Sigmoid colon (tissue), 7 donors: Measurements from ENCODE around the gene VEPH1. TPM values are rescaled to one million over a fixed set of nuclear protein-coding genes. Genes with fewer than 3 reads are reported as not detected.

Experiments
- DNase-seq: peaks from one replicate; pipeline ENCODE4 v3.0.0-alpha.2; 2019
- H3K27ac ChIP-seq, 4 donors: fragments of 200-600 bp; sonication (generic); one replicate each; pipeline ENCODE4 v1.5.1; 2016 to 2019; ENCODE audit warnings: mild to moderate bottlenecking in 1 of 4
- H3K27me3 ChIP-seq, 3 donors: fragments of 200-600 bp; sonication (generic); one replicate each; pipeline ENCODE4 v1.5.1; 2019; ENCODE audit warnings: mild to moderate bottlenecking in 1 of 3
- H3K36me3 ChIP-seq, 4 donors: fragments of 200-600 bp; sonication (generic); one replicate each; pipeline ENCODE4 v1.5.1; 2016 to 2019
- H3K4me1 ChIP-seq, 4 donors: fragments of 200-600 bp; sonication (generic); one replicate each; pipeline ENCODE4 v1.5.1; 2017 to 2019
- H3K4me3 ChIP-seq, 4 donors: fragments of 200-600 bp; sonication (generic); one replicate each; pipeline ENCODE4 v1.5.1; 2017 to 2019; ENCODE audit warnings: mild to moderate bottlenecking in 2 of 4, moderate library complexity in 1 of 4
- H3K9me3 ChIP-seq, 4 donors: fragments of 200-600 bp in 3 of 4; sonication (generic) in 3 of 4; one replicate each; pipeline versions ENCODE4 v1.5.1 to v1.6.1; 2013 to 2019
- EP300 ChIP-seq, 4 donors: sonication (generic); formaldehyde crosslinking; IDR thresholded peaks; one replicate each; pipeline ENCODE4 v1.6.1; 2017; ENCODE audit warnings: antibody characterized with exemption in 4 of 4
- POLR2A ChIP-seq, 2 donors: fragments of 450-650 bp; IDR thresholded peaks; one replicate each; pipeline ENCODE4 v1.6.1; 2016; ENCODE audit warnings: antibody characterized with exemption in 2 of 2, mild to moderate bottlenecking in 2 of 2, moderate library complexity in 2 of 2
- POLR2AphosphoS5 ChIP-seq, 4 donors: sonication (generic); formaldehyde crosslinking; IDR thresholded peaks; one replicate each; pipeline ENCODE4 v1.6.1; 2017; ENCODE audit warnings: antibody characterized with exemption in 4 of 4
- WGBS, 2 donors: extraction: QIAGEN DNeasy Blood & Tissue Kit; methylation state at CpG; one replicate each; pipeline ENCODE4 v1.1.7; 2013; 5-methylcytosine and 5-hydroxymethylcytosine counted together
- intact Hi-C: fragments of 100-400 bp; cut with DNase I; formaldehyde crosslinking; loops from one replicate; pipeline ENCODE4 v1.15.1; 2023
- polyA plus RNA-seq, 3 donors: library from polyadenylated mRNA; stranded (reverse); fragments of 200-250 nt; gene quantifications; one replicate each; pipeline ENCODE4 v1.2.3, GENCODE V29; 2013
- total RNA-seq, 4 donors: library from RNA; depleted of rRNA; stranded (reverse); fragments of >200 nt; gene quantifications; one replicate each; pipeline ENCODE4 v1.1.0, GENCODE V29; 2016
- TF ChIP-seq, protein P1 (sequence below), 4 experiments: fragments of 450-650 bp in 3 of 4; fragments of 200-600 bp in 1 of 4; IDR thresholded peaks; one replicate each; pipeline ENCODE4 v1.5.1; 2016 to 2019; ENCODE audit warnings: antibody characterized with exemption in 4 of 4, mild to moderate bottlenecking in 3 of 4, moderate library complexity in 2 of 4
- donor health status: healthy with polysubstance abuse.
- donor health status: Bipolar disorder and iron deficiency.
- donor health status: healthy.

Gene VEPH1
- total and polyA plus RNA-seq, 7 donors = 0.14 to 1.8 (median 0.87) TPM; not detected in 1

DNA sequence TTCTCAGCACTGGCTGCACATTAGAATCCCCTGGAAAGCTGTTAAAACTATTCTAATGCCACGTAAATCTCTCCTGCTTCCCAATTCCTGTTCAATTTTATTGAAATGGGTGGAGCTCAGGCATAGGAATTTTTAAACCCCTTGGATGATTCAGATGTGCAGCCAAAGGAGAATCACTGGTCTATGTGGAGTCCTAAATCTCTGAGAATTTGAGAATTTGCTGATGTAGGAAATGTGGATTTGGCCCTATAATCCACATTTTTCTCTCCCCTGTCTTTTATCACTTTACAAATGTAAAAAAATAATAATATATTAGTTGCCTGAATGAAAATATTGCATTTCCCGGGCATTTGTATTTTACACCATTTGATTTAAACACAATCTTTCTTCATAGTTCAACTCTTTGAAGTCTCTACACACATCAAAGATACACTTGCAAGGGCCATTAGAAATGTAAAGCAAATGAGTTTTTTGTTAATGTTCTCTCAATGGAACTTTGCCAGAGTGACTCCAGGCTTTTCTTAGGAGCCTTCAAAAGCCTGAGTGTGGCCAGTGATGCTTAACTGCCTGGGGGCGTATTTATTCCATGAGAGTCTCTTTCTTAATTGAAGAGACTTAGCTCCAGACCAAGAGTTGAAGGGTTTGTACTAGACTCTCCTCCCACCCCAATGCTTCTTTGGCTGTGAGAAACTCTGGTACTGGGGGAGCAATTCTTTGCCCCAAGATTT, 115.3 kb downstream of the VEPH1 start:
- Histone ChIP-seq H3K36me3 (no peaks in the 10 kb centered on the region), H3K4me3 (no peak overlapping the region), H3K4me1 (no peaks in the 10 kb centered on the region), H3K27ac (no peak overlapping the region), H3K9me3 (no peaks in the 10 kb centered on the region), H3K27me3 (no peaks in the 10 kb centered on the region)
- intact Hi-C loops = no loop called here
- WGBS, 2 donors = 30 to 87% methylated on average over 3 of the region's 3 CpGs
- TF ChIP-seq POLR2AphosphoS5 (IDR thresholded peaks at IDR 0.05) = no peak
- no peak for DNase-seq

DNA sequence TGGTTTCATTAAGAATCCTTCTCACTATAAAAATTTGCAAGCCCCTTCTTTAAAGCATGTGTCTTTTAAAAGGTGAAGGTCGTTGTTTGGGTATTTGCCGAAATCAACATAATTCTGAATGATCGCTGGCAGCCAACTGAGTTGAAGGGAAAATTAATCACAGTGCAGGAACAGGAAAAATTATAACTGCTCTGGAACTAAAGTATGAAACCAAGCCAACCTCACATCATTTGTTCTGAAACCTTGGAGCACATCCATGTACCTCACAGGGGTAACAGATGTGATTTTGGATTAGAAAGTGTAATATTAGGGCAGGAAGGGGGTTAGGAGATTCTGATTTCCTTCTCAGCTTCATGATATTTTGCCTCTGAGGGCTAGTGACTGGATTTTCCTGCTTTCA, 118.7 kb downstream of the VEPH1 start:
- TF ChIP-seq EP300 (IDR thresholded peaks at IDR 0.05) (no peak), POLR2AphosphoS5 (IDR thresholded peaks at IDR 0.05) (no peak), POLR2A (IDR thresholded peaks at IDR 0.05) (no peak)
- TF ChIP-seq, protein P1, sequence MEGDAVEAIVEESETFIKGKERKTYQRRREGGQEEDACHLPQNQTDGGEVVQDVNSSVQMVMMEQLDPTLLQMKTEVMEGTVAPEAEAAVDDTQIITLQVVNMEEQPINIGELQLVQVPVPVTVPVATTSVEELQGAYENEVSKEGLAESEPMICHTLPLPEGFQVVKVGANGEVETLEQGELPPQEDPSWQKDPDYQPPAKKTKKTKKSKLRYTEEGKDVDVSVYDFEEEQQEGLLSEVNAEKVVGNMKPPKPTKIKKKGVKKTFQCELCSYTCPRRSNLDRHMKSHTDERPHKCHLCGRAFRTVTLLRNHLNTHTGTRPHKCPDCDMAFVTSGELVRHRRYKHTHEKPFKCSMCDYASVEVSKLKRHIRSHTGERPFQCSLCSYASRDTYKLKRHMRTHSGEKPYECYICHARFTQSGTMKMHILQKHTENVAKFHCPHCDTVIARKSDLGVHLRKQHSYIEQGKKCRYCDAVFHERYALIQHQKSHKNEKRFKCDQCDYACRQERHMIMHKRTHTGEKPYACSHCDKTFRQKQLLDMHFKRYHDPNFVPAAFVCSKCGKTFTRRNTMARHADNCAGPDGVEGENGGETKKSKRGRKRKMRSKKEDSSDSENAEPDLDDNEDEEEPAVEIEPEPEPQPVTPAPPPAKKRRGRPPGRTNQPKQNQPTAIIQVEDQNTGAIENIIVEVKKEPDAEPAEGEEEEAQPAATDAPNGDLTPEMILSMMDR (IDR thresholded peaks at IDR 0.05) = no peak
- no peaks in the 10 kb centered on the region for H3K36me3 ChIP-seq
- intact Hi-C loops = no loop called here
- no peak overlapping the region for H3K4me3 ChIP-seq
- no peak overlapping the region for H3K27ac ChIP-seq
- WGBS, 2 donors = 86 to 92% methylated on average over 3 of the region's 3 CpGs
- H3K4me1 ChIP-seq = no peaks in the 10 kb centered on the region
- H3K9me3 ChIP-seq = no peaks in the 10 kb centered on the region
- no peaks in the 10 kb centered on the region for H3K27me3 ChIP-seq
- DNase-seq = no peak

DNA sequence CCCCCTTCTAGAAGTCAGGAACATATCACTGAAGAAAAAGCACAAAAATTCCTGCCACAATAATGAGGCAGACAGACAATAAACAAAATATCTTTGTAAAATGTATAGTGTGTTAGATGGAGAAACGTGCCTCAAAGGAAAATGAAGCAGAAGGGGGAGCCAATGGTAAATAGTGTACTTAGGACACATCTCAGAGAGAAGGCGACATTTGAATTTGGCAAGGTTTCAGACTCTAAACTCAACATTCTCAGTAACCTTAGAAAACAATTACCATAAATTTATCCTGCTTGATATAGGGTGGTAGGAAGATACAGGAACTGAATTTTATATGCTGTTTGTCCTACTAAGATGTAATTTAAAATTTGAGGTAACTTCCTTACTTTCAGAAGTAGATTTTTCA, 119.2 kb downstream of the VEPH1 start:
- no peak for TF ChIP-seq EP300 (IDR thresholded peaks at IDR 0.05)
- TF ChIP-seq, protein P1 (IDR thresholded peaks at IDR 0.05) = no peak
- no peak for TF ChIP-seq POLR2AphosphoS5 (IDR thresholded peaks at IDR 0.05)
- no peak for TF ChIP-seq POLR2A (IDR thresholded peaks at IDR 0.05)
- 66 to 78% methylated on average over 2 of the region's 2 CpGs for WGBS, 2 donors
- no peaks in the 10 kb centered on the region for H3K4me1 ChIP-seq
- H3K27me3 ChIP-seq = no peaks in the 10 kb centered on the region
- intact Hi-C loops = no loop called here
- no peak overlapping the region for H3K27ac ChIP-seq
- DNase-seq = no peak
- no peaks in the 10 kb centered on the region for H3K36me3 ChIP-seq
- H3K9me3 ChIP-seq = no peaks in the 10 kb centered on the region
- H3K4me3 ChIP-seq = no peak overlapping the region

DNA sequence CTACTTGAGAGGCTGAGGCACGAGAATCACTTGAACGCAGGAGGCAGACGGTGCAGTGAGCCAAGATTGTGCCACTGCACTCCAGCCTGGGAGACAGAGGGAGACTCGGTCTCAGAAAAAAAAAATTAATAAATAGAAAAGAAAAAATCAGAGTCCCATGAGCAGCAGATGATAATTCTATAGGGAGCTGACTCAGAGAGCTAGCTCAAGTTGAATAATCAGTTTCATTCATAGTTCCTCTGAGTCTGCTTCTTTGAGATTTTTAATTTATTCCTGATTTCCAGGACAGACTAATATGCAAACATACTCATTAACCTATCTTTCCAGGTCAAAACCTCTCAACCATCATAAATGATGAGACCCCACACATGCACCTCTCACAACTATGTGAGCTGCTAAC, 121.6 kb downstream of the VEPH1 start:
- no peak for DNase-seq
- no peak for TF ChIP-seq POLR2AphosphoS5 (IDR thresholded peaks at IDR 0.05)
- TF ChIP-seq, protein P1 (IDR thresholded peaks at IDR 0.05) = no peak
- no peak for TF ChIP-seq POLR2A (IDR thresholded peaks at IDR 0.05)
- TF ChIP-seq EP300 (IDR thresholded peaks at IDR 0.05) = no peak
- 89 to 91% methylated on average over 4 of the region's 4 CpGs for WGBS, 2 donors

DNA sequence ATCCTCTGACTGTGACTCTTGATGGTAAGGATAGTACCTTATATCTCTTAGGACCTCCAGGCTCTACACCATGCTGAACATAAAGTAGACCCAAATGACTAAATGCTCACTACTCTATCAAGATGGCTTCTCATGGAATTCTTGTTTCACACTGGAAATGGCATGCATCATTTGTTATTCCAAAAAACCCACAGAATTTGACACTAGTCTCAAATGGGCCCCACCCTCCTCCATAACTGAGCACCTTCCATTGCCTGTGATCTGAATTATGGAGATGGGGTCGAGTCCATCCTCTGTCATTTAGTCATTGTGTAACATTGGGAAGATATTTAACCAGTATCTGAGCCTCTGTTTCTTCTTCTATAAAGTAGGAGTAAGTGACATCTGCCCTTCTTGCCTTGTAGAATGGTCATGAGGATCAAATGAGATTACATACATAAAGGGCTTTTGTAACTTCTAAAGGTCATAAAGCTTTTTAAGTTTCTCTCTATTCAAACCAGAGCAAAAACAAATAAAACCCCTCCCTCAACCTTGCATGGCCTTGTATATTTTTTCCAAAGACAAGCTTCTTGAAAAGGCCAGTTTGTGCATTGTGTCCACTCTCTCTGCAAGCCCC, 123.6 kb downstream of the VEPH1 start:
- Histone ChIP-seq H3K27me3 (no peaks in the 10 kb centered on the region), H3K27ac (no peak overlapping the region), H3K4me1 (no peaks in the 10 kb centered on the region), H3K4me3 (no peak overlapping the region), H3K36me3 (no peaks in the 10 kb centered on the region), H3K9me3 (no peaks in the 10 kb centered on the region)
- TF ChIP-seq POLR2A (IDR thresholded peaks at IDR 0.05) (no peak), POLR2AphosphoS5 (IDR thresholded peaks at IDR 0.05) (no peak), EP300 (IDR thresholded peaks at IDR 0.05) (no peak)
- TF ChIP-seq, protein P1 (IDR thresholded peaks at IDR 0.05) = no peak
- WGBS, 2 donors = 51 to 60% methylated on average over 1 of the region's 1 CpG
- no peak for DNase-seq
- intact Hi-C loops = no loop called here

More for the DNA sequence above, 121.6 kb downstream of the VEPH1 start:
- no peaks in the 10 kb centered on the region for H3K4me1 ChIP-seq
- no peak overlapping the region for H3K27ac ChIP-seq
- intact Hi-C loops = no loop called here
- H3K4me3 ChIP-seq = no peak overlapping the region
- no peaks in the 10 kb centered on the region for H3K36me3 ChIP-seq
- no peaks in the 10 kb centered on the region for H3K9me3 ChIP-seq
- H3K27me3 ChIP-seq = no peaks in the 10 kb centered on the region
